GM21381 (cell line): Measurements from ENCODE around the gene GPATCH1.

Experiments
- ATAC-seq: cut with Tn5 transposase; IDR thresholded peaks from one replicate; pipeline ENCODE4 v1.9.1; 2021; ENCODE audit warnings: mild to moderate bottlenecking, moderate library complexity; ENCODE audit not compliant: unreplicated experiment

Gene GPATCH1

DNA sequence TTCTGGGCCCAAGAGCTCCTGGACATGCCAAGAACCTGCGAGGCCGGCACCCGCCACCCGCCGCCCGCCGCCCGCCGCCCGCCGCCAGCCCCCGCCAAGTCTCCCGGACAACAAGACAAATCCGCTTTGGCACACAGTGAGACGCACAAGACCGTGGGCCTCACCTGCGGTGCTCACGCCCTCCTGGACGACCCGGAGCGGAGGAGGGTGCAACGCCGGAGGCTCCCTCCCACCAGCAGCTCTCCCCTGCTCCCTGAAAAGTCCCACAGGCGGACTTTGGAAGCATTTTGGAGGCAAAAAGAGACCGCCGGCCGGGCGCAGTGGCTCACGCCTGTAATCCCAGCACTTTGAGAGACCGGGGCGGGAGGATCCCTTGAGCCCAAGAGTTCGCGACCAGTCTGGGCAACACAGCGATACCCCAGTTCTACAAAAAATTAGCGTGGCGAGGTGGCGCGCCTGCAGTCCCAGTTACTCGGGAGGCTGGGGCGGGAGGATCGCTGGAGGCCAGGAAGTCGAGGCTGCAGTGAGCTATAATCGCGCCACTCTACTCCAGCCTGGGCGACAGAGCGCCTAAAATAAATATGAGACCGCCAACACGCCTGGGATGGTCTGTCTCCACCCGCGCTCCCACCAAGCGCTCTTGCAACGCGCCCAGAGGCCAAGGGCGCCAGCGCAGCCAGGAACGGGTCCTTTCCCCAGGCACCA lies 17.1 kb upstream of the GPATCH1 start:
- no peak for ATAC-seq

DNA sequence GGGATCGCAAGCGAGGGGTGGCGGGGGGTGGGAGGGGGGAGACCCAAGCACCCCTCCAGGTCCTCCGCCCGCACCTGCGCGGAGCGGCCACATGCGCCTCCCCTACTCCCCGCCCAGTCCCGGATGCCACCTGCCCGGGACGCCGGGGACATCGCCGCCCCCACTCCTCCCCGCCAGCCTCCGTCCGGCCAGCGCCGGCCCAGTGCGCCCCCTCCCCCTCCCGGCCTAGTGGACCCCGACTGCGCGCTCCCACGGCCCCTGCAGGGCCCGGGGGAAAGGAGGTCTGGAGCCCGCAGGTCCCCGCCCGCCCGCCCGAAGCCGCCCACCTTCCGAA lies 16.6 kb upstream of the GPATCH1 start:
- ATAC-seq: peak; percentile 46

DNA sequence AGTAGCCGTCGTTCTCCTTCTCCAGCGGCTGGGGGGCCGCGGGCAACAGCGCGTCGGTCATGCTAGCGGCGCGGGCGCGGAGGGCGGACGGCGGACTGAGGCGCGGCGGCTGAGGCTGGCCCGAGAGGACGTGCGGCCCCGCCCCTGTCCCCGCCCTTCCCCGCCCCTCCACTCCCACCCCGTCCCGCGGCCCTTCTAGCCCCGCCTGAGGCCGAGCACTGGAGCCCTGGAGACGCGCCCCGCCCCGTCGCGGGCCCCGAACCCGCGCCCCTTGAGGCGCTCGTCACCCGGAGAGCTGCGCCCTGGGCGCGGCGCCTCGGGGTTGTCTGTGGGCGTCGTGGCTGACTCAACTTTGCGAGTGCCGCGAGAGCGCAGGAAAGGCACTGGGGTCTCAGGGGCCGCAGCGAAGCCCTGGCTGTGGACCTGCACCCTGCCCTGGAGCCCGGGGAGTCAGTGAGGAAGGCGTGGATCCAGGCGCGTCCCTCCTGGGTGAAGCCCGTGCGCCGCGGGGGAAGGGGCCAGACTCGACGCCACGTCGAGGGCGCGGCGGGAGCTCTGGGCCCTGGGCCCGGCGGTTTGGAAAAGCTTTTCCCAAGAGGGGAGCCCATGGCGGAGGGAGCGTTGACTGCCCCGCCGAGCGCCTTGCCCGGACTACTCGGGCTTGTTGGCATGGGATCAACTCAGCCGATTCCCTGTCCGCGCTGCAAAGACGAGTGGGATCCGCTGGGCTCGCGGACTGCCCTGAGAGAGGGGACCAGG lies 16.0 kb upstream of the GPATCH1 start, which contains the start of gene RHPN2:
TSS of gene RHPN2 (minus strand) at position 97 of the 759 bp plus-strand sequence. CDS start at position 61, 36 bp downstream.
- ATAC-seq: peak; percentile 81

DNA sequence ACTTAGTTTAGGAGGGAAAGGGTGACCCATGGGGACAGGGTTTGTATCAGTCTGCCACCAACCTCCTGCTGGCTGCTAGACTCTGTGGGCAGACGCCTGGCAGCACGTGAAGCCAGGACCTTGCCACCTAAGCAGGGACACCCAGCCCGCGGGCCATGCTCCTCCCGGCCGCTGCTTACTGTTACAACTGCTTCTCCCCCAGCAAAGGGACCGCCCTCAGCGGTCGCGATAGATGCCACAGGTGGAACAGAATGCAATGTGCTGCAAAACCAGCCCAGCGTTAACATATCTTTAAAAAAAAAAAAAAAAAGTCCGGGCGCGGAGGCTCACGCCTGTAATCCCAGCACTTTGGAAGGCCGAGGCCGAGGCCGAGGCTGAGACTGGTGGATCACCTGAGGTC lies 14.4 kb upstream of the GPATCH1 start:
- ATAC-seq: no peak

GRCh38 chr19:33067121-33067520 lies 13.9 kb upstream of the GPATCH1 start:
- no peak for ATAC-seq

DNA sequence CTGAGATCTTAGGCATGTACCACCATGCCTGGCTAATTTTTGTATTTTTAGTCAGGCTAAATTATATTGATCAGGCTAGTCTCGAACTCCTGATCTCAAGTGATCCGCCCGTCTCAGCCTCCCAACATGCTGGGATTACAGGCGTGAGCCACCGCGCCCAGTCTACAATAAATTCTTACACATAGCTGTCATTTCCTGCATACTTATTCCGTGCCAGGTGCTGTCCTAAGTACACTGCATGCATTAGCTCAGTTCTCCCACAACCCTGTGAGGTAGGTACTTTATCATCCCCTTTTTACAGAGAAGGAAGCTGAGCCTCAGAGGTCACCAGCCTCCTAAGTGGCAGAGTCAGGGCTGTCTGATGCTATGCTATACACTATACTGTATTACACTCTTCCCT lies 9.1 kb upstream of the GPATCH1 start:
- no peak for ATAC-seq

GRCh38 chr19:33075519-33075918 lies 5.5 kb upstream of the GPATCH1 start:
- ATAC-seq: no peak

DNA sequence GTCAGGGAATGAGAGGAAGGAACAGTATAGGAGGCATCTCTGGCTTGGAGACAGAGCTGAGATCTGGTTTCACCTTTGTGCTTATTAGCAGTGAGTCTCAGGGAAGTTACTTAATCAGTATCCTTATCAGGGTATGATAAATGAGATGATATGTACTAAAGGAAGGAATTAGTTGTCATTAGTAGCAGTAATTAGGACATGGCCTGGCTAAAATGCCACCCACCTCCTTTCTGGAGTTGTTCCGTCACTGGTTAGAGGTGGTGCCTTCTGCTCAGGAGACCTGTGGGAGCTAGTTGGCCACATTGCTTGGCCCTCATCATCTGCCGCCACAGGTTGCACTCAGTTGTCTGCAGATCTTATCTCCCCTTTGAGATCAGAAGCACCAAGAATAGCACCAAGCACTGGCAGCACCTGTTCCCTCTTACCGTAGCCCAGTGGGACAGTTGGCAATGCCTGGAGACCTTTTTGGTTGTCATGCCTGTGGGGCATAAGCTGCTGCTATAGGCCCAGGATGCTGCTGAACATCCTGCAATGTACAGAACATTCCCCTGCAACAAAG lies 4.7 kb downstream of the GPATCH1 start:
- no peak for ATAC-seq

- no peak for ATAC-seq
Measured at GRCh38 chr19:33086955-33087354, 6.0 kb downstream of the GPATCH1 start.

DNA sequence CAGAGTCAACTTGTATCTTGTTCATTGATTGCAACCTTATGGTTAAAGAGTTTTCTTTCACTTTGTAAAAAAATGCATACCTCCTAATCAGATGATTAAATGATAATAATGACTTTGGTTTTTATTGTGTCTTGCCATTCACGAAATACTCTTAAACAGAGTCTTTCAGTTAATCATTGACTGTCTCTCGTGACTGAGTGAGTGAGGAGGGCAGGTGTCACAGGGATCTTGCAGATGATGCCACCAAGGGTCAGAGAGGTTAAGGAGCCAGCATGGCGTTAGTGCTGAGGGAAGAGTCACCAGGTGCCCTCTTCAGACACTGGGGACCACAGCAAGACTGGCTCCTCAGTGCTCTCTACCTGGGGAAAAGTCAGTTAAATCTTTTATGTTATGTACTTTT lies 8.0 kb downstream of the GPATCH1 start:
- ATAC-seq: no peak

DNA sequence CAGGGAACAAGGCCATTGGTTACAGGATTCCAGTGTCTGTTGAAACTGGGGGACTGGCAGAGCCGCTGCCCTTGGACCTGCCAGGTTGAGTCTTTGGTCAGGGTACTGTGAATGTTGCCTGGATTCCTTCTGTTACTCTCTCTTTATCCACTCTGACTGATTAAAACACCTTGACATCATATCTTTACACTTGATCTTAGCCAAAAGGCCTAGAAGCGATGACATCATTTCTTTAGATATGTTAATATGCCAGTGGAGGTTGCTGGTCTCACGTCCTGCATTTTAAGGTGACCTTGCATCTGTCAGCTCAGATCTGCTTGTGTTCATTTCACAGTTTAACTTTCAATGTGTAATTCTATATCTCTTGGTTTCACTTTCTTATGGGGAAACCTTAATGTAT lies 9.2 kb downstream of the GPATCH1 start:
- ATAC-seq: no peak

GRCh38 chr19:33093420-33094210 lies 12.6 kb downstream of the GPATCH1 start:
- no peak for ATAC-seq

DNA sequence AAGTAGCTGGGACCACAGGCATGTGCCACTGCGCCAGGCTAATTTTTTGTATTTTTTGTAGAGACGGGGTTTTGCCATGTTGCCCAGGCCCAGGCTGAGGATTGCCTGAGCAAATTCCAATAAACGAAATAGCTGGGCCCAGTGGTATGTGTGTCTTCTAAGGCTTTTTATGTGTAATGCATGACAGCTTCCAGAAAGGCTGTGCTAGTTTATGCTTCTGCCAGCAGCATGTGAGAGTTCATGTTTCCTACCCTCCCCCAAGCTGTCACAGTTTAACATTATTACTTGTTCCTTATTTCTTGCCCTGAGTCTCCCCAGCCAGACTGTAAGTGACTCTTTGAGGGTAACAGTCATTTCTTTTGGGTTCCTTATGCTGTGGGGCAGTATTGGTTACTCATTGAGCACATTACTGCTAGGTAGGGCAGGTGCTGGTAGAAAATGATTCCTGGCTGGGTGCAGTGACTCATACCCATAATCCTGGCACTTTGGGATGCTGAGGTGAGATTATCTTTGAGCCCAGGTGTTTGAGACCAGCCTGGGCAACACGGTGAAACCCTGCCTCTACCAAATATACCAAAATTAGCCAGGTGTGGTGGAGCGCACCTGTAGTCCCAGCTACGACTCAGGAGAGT lies 13.6 kb downstream of the GPATCH1 start:
- ATAC-seq: no peak

DNA sequence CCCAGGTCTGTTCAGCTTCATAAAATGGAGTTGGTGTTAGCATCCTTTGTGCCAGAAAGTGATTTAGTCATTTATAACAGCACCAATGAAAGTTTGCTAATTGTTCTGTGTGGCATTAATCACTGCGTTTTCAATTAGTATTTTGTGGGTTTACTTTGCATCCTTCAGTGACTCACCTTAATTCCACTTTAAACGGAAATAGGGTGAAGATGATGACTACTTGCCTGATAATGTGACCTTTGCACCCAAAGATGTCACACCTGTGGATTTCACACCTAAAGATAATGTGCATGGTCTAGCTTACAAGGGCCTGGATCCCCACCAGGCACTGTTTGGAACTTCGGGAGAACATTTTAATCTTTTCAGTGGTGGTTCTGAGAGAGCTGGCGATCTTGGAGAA lies 15.0 kb downstream of the GPATCH1 start:
- no peak for ATAC-seq

DNA sequence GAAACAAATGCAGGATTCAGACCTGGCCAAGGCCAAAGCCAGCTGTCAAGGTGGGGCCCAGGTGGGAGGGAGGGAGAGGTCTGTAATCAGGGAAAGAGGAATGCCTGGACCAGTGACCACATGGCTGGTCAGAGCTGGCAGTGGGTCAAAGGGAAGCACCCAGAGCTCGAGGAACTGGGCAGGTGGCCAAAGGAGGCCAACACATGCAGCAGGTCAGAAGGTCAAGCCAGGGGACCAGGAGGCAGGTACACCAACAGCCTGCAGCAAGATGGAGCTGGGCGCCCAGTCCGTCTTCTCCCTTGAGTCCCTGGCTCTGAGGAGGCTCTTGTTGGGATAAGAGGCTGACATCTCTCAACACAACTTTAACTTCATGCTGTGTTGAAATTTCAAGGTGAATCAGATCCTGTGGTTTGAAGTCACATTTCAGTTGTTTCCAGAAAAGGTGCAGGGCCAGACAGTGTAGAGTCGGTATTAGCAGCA lies 17.1 kb downstream of the GPATCH1 start:
- no peak for ATAC-seq

DNA sequence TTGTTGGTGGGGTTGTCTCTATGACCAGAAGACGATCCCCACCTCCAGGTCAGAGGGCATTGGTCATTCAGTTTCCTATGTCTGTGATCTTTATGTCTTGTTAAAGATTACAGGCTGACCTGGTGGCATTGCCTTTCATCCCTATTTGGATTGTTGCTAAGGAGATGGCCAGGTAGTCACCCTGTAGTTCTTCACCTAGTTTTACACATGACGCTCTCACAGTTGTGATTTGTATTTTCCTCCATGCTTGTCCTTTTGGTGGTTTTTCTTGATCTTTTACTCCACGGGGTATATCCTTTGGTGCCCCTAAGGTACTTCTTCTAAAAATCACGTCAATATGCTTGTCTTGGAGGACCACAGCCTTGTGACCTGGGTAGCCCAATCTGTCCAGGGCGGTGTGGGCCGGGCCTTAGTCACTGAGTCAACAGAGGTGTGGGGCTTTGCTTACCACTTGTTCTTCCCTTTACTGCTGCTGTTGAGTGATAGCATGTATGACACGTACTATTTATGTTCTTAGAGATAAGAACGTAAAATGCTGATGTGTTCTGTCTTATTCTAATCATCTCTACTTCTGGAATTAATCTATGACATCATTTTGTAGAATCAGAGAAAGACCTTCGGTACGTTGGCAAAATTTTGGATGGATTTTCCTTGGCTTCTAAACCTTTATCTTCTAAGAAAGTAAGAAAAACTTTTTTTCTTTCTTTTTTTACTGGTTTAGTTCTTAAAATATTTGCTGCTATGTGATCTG lies 20.1 kb downstream of the GPATCH1 start:
- ATAC-seq: no peak

- ATAC-seq: no peak
Measured at GRCh38 chr19:33102893-33103292, 21.9 kb downstream of the GPATCH1 start.

DNA sequence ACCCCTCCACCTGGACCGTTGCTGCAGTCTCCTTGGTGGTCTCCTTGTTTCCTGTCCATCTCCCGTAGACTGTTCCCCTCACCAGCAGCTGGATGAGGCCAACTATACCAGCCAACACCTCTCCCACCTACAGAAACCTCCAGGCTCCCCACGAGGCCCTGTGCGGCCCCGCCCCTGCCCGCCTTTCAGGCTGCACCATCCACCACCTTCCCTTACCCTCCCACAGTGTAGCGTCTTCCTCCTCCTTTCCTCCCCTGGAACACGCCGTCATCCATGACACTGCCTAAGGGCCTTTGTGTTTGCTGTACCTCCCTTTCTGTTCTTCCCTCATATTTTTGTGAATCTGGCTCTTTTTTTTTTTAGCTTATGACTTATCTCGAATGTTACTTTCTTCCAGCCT lies 27.2 kb downstream of the GPATCH1 start:
- ATAC-seq: no peak

GRCh38 chr19:33110137-33110910 lies 29.3 kb downstream of the GPATCH1 start:
- ATAC-seq: no peak
